ENCODE measurements around the gene ARX. TPM values are rescaled to one million over a fixed set of nuclear protein-coding genes. Genes with fewer than 3 reads are reported as not detected.

The ARX gene
- total and polyA plus RNA-seq, 9 donors: 1.4 to 5.9 (median 4.2) TPM

- peaks cover 73% of the 10 kb centered on the region for H3K27me3 ChIP-seq (ENCODE audit: control insufficient read depth, insufficient read depth, low read length)
- no peak overlapping the region for H3K4me3 ChIP-seq (ENCODE audit: low read length)
- H3K27ac ChIP-seq (ENCODE audit: low read length): no peak overlapping the region
- no peak for DNase-seq
- peaks cover 12% of the 10 kb centered on the region for H3K4me1 ChIP-seq (ENCODE audit: control insufficient read depth, insufficient read depth, low read length)
- no peaks in the 10 kb centered on the region for H3K9me3 ChIP-seq (replicated peaks; ENCODE audit: control insufficient read depth, low read depth, low read length)
- 20% methylated on average over 41 of the region's 65 CpGs for WGBS (ENCODE audit: insufficient coverage)
- H3K36me3 ChIP-seq (ENCODE audit: control insufficient read depth, insufficient read depth, low read length): no peaks in the 10 kb centered on the region
Measured at GRCh38 chrX:25001808-25002660, 13.7 kb downstream of the ARX start.

- H3K4me3 ChIP-seq (ENCODE audit: low read length): no peak overlapping the region
- no peaks in the 10 kb centered on the region for H3K9me3 ChIP-seq (replicated peaks; ENCODE audit: control insufficient read depth, low read depth, low read length)
- WGBS (ENCODE audit: insufficient coverage): no CpG with 5 or more reads among the region's 8 CpGs
- H3K27me3 ChIP-seq (ENCODE audit: control insufficient read depth, insufficient read depth, low read length): peaks cover 62% of the 10 kb centered on the region
- DNase-seq: no peak
- peaks cover 6% of the 10 kb centered on the region for H3K4me1 ChIP-seq (ENCODE audit: control insufficient read depth, insufficient read depth, low read length)
- no peak overlapping the region for H3K27ac ChIP-seq (ENCODE audit: low read length)
- H3K36me3 ChIP-seq (ENCODE audit: control insufficient read depth, insufficient read depth, low read length): peaks cover 2% of the 10 kb centered on the region
Measured at GRCh38 chrX:24999511-24999910, 16.3 kb downstream of the ARX start.

GRCh38 chrX:24996096-24996709 is 19.6 kb downstream of the ARX start:
- Histone ChIP-seq H3K4me1 (ENCODE audit: control insufficient read depth, insufficient read depth, low read length) (no peaks in the 10 kb centered on the region), H3K36me3 (ENCODE audit: control insufficient read depth, insufficient read depth, low read length) (peaks cover 2% of the 10 kb centered on the region), H3K27me3 (ENCODE audit: control insufficient read depth, insufficient read depth, low read length) (peaks cover 49% of the 10 kb centered on the region), H3K9me3 (replicated peaks; ENCODE audit: control insufficient read depth, low read depth, low read length) (no peaks in the 10 kb centered on the region), H3K4me3 (ENCODE audit: low read length) (no peak overlapping the region), H3K27ac (ENCODE audit: low read length) (no peak overlapping the region)
- no peak for DNase-seq
- no CpG with 5 or more reads among the region's 5 CpGs for WGBS (ENCODE audit: insufficient coverage)

GRCh38 chrX:24993879-24994278 is 21.9 kb downstream of the ARX start:
- Histone ChIP-seq H3K27me3 (ENCODE audit: control insufficient read depth, insufficient read depth, low read length) (peaks cover 42% of the 10 kb centered on the region), H3K4me1 (ENCODE audit: control insufficient read depth, insufficient read depth, low read length) (no peaks in the 10 kb centered on the region), H3K9me3 (replicated peaks; ENCODE audit: control insufficient read depth, low read depth, low read length) (no peaks in the 10 kb centered on the region), H3K36me3 (ENCODE audit: control insufficient read depth, insufficient read depth, low read length) (peaks cover 2% of the 10 kb centered on the region), H3K27ac (ENCODE audit: low read length) (no peak overlapping the region), H3K4me3 (ENCODE audit: low read length) (no peak overlapping the region)
- no peak for DNase-seq
- WGBS (ENCODE audit: insufficient coverage): 65% methylated on average over 8 of the region's 8 CpGs

- Histone ChIP-seq H3K4me3 (ENCODE audit: low read length) (no peak overlapping the region), H3K27ac (ENCODE audit: low read length) (no peak overlapping the region), H3K36me3 (ENCODE audit: control insufficient read depth, insufficient read depth, low read length) (no peaks in the 10 kb centered on the region), H3K4me1 (ENCODE audit: control insufficient read depth, insufficient read depth, low read length) (peaks cover 2% of the 10 kb centered on the region), H3K27me3 (ENCODE audit: control insufficient read depth, insufficient read depth, low read length) (peaks cover 27% of the 10 kb centered on the region), H3K9me3 (replicated peaks; ENCODE audit: control insufficient read depth, low read depth, low read length) (no peaks in the 10 kb centered on the region)
- DNase-seq: no peak
- WGBS (ENCODE audit: insufficient coverage): 51% methylated on average over 4 of the region's 8 CpGs
Measured at GRCh38 chrX:24990535-24990934, 25.2 kb downstream of the ARX start.

GRCh38 chrX:24988314-24988713 is 27.5 kb downstream of the ARX start:
- H3K9me3 ChIP-seq (replicated peaks; ENCODE audit: control insufficient read depth, low read depth, low read length): no peaks in the 10 kb centered on the region
- no peak overlapping the region for H3K27ac ChIP-seq (ENCODE audit: low read length)
- peaks cover 8% of the 10 kb centered on the region for H3K27me3 ChIP-seq (ENCODE audit: control insufficient read depth, insufficient read depth, low read length)
- peaks cover 2% of the 10 kb centered on the region for H3K4me1 ChIP-seq (ENCODE audit: control insufficient read depth, insufficient read depth, low read length)
- no peaks in the 10 kb centered on the region for H3K36me3 ChIP-seq (ENCODE audit: control insufficient read depth, insufficient read depth, low read length)
- no peak overlapping the region for H3K4me3 ChIP-seq (ENCODE audit: low read length)
- peak; percentile 3 for DNase-seq
- 60% methylated on average over 3 of the region's 4 CpGs for WGBS (ENCODE audit: insufficient coverage)

- Histone ChIP-seq H3K4me1 (ENCODE audit: control insufficient read depth, insufficient read depth, low read length) (peaks cover 2% of the 10 kb centered on the region), H3K36me3 (ENCODE audit: control insufficient read depth, insufficient read depth, low read length) (no peaks in the 10 kb centered on the region), H3K4me3 (ENCODE audit: low read length) (no peak overlapping the region), H3K27me3 (ENCODE audit: control insufficient read depth, insufficient read depth, low read length) (peaks cover 5% of the 10 kb centered on the region), H3K27ac (ENCODE audit: low read length) (no peak overlapping the region), H3K9me3 (replicated peaks; ENCODE audit: control insufficient read depth, low read depth, low read length) (no peaks in the 10 kb centered on the region)
- WGBS (ENCODE audit: insufficient coverage): no CpG with 5 or more reads among the region's 4 CpGs
- no peak for DNase-seq
Measured at GRCh38 chrX:24987731-24988130, 28.0 kb downstream of the ARX start.

GRCh38 chrX:24985120-24985519 is 30.6 kb downstream of the ARX start:
- peaks cover 2% of the 10 kb centered on the region for H3K4me1 ChIP-seq (ENCODE audit: control insufficient read depth, insufficient read depth, low read length)
- H3K4me3 ChIP-seq (ENCODE audit: low read length): no peak overlapping the region
- no peaks in the 10 kb centered on the region for H3K9me3 ChIP-seq (replicated peaks; ENCODE audit: control insufficient read depth, low read depth, low read length)
- 75% methylated on average over 1 of the region's 1 CpG for WGBS (ENCODE audit: insufficient coverage)
- H3K27ac ChIP-seq (ENCODE audit: low read length): no peak overlapping the region
- no peak for DNase-seq
- H3K27me3 ChIP-seq (ENCODE audit: control insufficient read depth, insufficient read depth, low read length): peaks cover 5% of the 10 kb centered on the region
- H3K36me3 ChIP-seq (ENCODE audit: control insufficient read depth, insufficient read depth, low read length): no peaks in the 10 kb centered on the region

- no CpG with 5 or more reads among the region's 3 CpGs for WGBS (ENCODE audit: insufficient coverage)
- no peaks in the 10 kb centered on the region for H3K36me3 ChIP-seq (ENCODE audit: control insufficient read depth, insufficient read depth, low read length)
- H3K27me3 ChIP-seq (ENCODE audit: control insufficient read depth, insufficient read depth, low read length): peaks cover 4% of the 10 kb centered on the region
- no peak overlapping the region for H3K4me3 ChIP-seq (ENCODE audit: low read length)
- H3K4me1 ChIP-seq (ENCODE audit: control insufficient read depth, insufficient read depth, low read length): peaks cover 2% of the 10 kb centered on the region
- H3K9me3 ChIP-seq (replicated peaks; ENCODE audit: control insufficient read depth, low read depth, low read length): no peaks in the 10 kb centered on the region
- no peak overlapping the region for H3K27ac ChIP-seq (ENCODE audit: low read length)
- DNase-seq: no peak
Measured at GRCh38 chrX:24983931-24984330, 31.8 kb downstream of the ARX start.

GRCh38 chrX:24982306-24982965 is 33.3 kb downstream of the ARX start:
- Histone ChIP-seq H3K9me3 (replicated peaks; ENCODE audit: control insufficient read depth, low read depth, low read length) (no peaks in the 10 kb centered on the region), H3K36me3 (ENCODE audit: control insufficient read depth, insufficient read depth, low read length) (no peaks in the 10 kb centered on the region), H3K27ac (ENCODE audit: low read length) (no peak overlapping the region), H3K4me1 (ENCODE audit: control insufficient read depth, insufficient read depth, low read length) (no peaks in the 10 kb centered on the region), H3K4me3 (ENCODE audit: low read length) (no peak overlapping the region), H3K27me3 (ENCODE audit: control insufficient read depth, insufficient read depth, low read length) (peaks cover 7% of the 10 kb centered on the region)
- no CpG with 5 or more reads among the region's 5 CpGs for WGBS (ENCODE audit: insufficient coverage)
- DNase-seq: no peak
